NCI-H345 (cell line): ENCODE measurements around the gene LRRIQ1.
"Not testable (repeated sequence)": the region's sequence is repeated elsewhere in the genome, so short reads cannot be mapped to it uniquely, and the experiment has no call there.

Source experiments
- DNase-seq: peaks from one replicate; lab custom pipeline; 2025; lab: John Stamatoyannopoulos, UW

LRRIQ1 gene

DNA sequence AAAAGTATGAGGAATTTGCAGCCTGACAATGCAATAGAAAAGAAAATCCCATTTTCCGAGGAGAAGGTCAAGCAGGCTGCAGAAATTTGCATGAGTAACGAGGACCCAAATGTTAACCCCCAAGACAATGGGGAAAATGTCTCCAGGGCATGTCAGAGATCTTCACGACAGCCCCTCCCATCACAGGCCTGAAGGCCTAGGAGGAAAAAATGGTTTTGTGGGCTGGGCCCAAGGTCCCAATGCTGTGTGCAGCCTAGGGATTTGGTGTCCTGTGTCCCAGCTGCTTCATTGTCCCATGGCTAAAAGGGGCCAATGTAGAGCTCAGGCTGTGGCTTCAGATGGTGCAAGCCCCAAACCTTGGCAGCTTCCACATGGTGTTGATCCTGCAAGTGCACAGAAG lies 167.7 kb downstream of the LRRIQ1 start:
- DNase-seq: not testable (repeated sequence)

- no peak for DNase-seq
Observed at GRCh38 chr12:85206543-85206942, 170.4 kb downstream of the LRRIQ1 start.

DNA sequence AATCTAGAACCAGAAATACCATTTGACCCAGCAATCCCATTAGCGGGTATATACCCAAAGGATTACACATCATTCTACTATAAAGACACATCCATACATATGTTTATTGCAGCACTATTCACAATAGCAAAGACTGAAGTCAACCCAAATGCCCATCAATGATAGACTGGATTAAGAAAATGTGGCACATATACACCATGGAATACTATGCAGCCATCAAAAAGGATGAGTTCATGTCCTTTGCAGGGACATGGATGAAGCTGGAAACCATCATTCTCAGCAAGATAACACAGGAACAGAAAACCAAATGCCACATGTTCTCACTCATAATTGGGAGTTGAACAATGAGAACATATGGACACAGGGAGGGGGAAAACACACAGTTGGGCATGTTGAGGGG lies 188.2 kb downstream of the LRRIQ1 start:
- DNase-seq: not testable (repeated sequence)

DNA sequence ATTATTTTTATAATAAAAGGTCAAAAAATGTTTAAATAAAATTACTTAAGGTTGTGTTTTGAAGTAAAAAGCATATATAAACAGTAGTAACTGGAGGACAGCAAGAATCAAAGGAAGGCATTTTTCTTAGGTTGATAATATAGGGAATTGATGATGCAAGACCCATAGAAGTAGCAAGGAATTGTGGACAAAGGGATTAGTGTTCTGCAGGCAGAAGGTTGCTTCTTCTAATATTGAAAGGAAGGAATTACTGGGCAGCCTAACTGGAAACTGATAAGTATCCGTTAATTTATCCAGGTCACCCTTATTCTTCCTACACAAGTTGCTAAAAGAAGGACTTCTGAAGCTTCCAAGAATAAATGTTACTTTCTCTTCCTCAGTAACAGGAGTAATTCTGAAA lies 189.3 kb downstream of the LRRIQ1 start:
- no peak for DNase-seq

- no peak for DNase-seq
Observed at GRCh38 chr12:85237327-85237726, 201.2 kb downstream of the LRRIQ1 start.

DNA sequence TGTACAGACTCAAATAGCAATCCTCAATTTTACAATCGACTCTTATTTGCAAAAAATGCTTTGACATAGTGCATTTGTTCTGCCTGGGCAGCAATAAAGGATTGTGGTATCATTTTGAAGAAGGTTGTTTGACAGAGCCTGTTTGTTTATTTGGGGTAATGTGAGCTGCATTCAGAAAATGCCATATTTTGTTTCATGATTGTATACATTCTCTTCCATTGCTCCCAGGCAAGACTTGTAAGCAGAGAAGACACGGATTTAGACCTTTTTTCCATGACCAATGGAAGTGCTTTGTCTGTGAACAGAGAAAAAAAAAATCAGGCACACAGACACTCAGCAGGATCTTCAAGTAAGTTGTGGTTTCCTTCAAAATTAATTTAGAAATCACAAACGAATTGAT lies 208.4 kb downstream of the LRRIQ1 start:
- no peak for DNase-seq

GRCh38 chr12:85253853-85254252 lies 217.7 kb downstream of the LRRIQ1 start:
- DNase-seq: no peak

DNA sequence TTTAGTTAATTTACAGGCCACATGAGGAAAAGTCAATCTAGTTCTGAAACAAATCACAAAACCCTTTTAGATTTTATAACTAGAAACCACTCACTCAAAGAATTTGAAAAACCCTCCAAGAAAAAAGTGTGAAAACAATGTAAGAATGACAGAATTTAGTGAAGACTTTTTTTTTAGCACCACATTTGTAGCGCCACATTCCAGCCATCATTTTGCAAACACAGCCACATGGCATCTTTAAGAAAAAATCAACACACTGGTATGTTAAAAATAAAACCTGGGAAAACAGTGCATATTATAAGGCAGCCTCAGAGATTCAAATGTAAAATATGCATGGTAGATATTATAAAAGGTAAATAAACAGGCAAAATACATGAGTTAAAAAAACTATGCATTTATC lies 221.5 kb downstream of the LRRIQ1 start:
- no peak for DNase-seq

- no peak for DNase-seq
Observed at GRCh38 chr12:85260447-85260846, 224.3 kb downstream of the LRRIQ1 start.

DNA sequence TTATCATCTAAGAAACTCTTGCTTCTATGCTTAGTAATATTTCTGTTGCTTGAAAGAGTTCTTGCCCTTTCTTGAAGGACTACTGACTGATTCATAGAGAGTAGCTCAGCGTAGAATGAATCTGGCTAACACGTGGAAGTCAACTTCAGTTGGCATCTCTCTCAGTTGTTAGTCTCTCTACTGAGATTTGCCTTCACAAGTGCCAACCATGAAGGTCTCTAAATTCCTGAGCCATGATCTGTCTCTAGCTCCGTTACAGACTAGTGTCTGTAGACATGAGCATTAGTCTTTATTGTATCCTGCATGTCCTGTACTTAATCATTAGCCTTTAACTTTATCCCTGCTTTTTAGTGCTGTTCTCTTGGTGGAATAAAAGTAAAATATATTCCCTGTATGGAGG lies 224.7 kb downstream of the LRRIQ1 start:
- DNase-seq: no peak

GRCh38 chr12:85266356-85266755 lies 230.2 kb downstream of the LRRIQ1 start:
- no peak for DNase-seq

DNA sequence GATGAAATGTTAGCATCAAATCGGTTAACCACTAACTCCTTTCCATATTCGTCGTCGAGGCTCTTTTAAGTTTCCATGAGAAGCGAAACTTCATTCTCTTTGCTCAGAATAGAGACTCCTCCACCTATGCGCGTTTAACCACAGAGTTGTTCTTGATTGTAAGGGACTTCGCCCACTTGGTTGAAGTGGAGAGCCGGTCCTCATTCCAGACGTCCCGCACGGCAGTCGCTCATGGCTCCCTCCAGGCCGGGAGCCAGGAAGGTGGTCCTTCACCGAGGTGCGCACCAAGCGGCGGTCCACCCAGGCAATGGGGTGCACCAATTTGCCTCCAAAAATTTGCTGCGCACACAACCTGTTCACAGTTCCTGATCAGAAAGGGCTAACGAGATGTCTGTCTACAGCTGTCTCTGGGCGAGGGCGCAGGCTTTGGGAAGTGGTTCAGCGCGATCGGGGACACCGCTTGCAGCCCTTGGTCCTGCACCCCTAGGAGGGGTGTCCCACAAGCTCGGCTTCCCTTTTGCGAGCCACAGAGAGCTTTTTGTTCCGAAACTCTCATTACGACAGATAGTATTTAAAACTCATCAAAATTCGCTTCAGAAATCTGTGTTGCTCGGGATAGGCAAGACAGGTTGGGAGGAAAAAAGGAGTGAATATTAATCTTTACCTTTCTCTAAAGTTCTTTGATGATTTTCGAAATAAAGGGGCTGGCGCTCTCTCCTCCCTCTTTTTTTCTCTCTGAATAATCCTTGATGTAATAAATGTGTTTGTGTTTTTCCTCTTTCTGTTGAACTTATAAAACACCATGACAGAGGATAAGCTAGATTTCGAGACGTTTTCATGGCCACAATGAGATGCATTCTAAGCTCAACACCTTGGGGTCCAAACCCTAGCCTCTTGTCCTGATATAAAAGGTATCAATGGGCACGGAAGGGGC lies 237.5 kb downstream of the LRRIQ1 start:
- DNase-seq: no peak

DNA sequence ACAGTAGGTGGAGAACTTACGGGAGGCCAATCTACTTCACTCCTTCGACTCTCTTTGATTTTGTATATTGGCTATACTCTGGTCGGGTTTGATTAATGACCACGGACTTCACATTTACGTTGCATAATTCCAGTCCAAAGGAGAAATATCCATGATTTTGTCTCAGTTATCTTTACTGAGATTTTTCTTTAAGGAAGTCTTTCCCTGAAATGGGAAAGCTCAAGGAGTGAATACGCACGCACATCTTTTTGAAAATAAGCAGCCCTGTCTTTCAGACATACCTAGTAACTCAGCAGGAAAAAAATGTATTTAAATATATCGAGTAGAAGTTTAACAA lies 238.1 kb downstream of the LRRIQ1 start:
- DNase-seq: no peak

DNA sequence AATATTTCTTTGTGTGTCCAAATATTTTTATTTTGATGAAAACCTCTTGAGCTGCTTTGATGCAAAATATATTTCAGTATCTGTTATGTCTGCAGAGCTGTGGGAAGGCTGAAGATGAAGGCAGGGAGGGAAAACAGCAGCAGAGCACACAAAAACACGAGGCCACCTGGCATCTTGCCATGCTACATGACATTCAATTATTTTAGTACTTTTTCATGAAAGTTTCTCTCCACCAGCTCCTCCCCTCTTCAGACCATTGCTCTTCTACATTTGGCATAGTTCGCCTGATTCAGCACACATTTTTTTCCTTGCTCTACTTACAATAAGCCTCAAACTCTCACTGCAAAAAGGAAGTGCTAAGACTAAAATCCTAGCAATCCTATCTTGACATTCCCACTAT lies 239.2 kb downstream of the LRRIQ1 start:
- DNase-seq: no peak

DNA sequence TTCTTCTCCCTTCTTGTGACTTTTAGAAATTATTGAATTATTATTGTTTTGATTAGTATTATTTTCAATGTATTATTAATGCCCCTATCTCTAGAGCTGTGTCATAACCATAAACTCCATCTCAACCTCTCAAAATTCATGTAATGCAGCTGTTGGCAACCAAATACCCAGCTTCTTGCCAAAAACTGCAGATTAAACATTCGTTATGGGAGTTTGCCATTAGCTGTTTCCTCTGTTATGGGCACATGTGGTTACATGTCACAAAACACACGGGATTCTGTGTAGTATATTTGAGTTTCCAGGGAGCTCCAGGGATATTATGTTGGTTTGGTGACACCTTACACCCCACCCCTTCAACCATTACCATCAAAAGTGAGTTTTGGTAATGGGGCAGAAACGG lies 241.0 kb downstream of the LRRIQ1 start:
- DNase-seq: no peak

DNA sequence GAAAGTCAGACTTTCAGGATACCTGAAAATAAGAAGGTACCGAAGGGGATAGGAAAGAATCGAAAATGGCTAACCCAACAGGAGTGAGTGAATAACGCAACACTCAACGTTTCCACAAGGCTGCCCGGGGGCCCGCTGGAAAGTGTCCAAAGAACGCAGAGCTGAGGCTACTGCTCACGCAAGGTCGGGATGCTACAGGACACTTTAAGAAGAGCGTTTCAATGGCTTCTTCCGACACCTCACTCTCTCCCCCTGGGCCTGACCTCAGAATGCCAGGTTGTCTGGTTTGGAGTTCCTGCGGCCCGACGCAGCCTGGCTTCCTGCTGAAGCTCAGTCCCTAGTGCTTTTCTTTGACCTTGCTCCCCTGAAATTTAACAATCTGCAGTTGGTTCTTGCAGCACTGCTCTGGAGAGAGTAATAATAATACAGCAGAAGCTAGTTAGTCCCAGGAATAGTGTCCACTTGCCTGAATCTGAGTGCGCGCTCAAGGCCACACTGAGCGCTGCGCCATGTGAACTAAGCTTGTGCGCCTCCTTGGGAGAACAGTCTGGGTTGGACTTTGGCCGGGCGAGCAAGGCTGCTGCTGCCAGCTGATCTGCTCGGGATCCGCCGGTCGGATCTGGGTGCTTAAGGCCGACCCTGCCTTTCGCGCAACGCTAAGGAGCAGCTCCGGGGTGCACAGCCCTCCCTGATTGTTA lies 241.9 kb downstream of the LRRIQ1 start:
- no peak for DNase-seq

DNA sequence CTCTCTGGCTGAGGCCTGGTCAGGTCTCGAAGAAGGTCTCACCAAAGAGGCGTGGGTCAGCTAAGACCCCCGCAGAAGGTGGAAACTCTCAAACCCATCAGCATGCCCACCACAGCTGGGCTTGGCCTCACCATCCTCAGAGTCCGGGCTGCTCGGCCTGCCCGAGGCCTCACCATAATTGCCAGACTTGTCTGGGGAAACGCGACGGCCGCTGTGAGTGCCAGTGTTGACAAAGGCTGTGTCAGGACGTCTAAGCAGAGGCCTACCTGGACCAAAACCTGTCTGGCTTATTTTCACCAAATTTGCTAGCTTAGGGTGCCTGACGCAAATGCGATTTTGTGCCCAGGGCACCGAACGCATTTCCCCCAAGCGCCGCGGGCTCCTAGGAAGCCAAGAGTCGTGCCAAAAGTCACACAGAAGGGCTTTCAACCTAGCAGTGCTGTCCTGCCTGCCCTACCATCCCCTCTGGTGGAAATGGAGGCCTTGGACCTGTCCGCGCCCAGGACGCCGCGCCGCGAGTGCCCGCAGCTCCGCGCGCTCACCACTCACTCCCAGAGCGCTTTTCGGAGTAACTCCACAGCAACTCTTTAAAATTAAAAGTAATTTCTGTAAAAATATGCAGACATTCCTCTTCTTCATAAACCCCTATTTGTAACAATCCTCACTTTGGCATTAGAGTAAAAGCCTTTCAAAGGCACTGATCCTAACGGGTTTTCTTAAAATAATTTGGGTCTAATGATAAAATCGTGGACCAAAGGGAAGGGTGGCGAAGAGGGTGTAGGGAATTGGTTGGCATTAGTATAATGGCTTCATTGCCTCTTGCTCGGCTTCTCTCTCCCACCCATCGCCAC lies 242.7 kb downstream of the LRRIQ1 start:
- DNase-seq: no peak

- no peak for DNase-seq
Observed at GRCh38 chr12:85279449-85280164, 243.5 kb downstream of the LRRIQ1 start.

DNA sequence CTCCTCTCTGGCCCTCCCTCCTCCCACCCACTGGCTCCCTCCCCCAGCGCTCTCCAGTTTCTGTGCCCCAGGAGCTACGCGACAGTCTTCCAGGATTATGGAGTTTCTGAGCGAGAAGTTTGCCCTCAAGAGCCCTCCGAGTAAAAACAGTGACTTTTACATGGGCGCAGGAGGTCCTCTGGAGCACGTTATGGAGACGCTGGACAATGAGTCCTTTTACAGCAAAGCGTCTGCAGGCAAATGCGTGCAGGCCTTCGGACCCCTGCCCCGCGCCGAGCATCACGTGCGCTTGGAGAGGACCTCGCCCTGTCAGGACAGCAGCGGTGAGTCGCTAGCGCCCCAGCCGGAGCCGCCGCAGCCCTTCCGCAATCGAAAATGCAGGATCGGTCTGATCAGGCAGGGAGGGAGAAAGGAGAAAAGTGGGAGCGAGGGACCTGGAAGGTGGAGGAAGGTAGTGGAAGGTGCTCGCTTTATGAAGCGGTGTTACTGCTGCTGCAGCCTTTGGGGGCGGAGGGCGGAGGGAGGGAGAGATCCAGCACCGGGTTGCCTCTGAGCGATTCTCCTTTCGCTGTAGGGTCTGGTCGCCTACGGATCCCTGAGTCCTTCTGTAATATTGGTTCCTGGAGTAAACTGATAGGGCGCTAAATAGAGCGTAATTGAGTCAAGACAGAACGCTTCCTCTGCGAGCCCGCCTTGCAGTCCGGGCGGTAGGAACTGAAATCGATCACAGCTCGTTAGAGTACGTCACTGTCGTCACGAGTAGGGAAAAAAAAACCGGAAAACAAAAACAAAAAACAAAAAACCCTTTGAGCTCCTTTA lies 244.2 kb downstream of the LRRIQ1 start, which contains the start of gene ALX1:
Gene ALX1 (plus strand): TSS at position 56 of the 819 bp plus-strand sequence. CDS start 42 bp downstream, at position 98.
- DNase-seq: peak; percentile 34

GRCh38 chr12:85280984-85281630 lies 245.0 kb downstream of the LRRIQ1 start:
- no peak for DNase-seq
